Upper lobe of right lung (tissue), 1 donor: ENCODE results near the gene RGPD3. TPM values are rescaled to one million over a fixed set of nuclear protein-coding genes. Genes with fewer than 3 reads are reported as not detected.

Experiments used
- ATAC-seq: fragments of 200-7000 bp; cut with Tn5 transposase; one replicate; pipeline ENCODE4 v1.9.1; 2020; ENCODE audit warnings: mild to moderate bottlenecking, moderate library complexity
- DNase-seq: peaks from one replicate; pipeline ENCODE4 v3.0.0-alpha.2; 2020
- H3K27ac ChIP-seq: fragments of 200-600 bp; one replicate; pipeline ENCODE4 v1.8.0; 2022
- H3K27me3 ChIP-seq: fragments of 200-600 bp; one replicate; pipeline ENCODE4 v1.8.0; 2022; ENCODE audit warnings: mild to moderate bottlenecking
- H3K36me3 ChIP-seq: fragments of 200-600 bp; one replicate; pipeline ENCODE4 v1.8.0; 2022
- H3K4me1 ChIP-seq: fragments of 200-600 bp; one replicate; pipeline ENCODE4 v1.8.0; 2022
- H3K4me3 ChIP-seq: fragments of 200-600 bp; one replicate; pipeline ENCODE4 v1.8.0; 2022; ENCODE audit warnings: mild to moderate bottlenecking
- H3K9me3 ChIP-seq: fragments of 200-600 bp; one replicate; pipeline ENCODE4 v1.8.0; 2022
- intact Hi-C: fragments of 100-400 bp; cut with DNase I; formaldehyde crosslinking; loops from one replicate; pipeline ENCODE4 v1.11.0; 2022
- total RNA-seq: library from RNA; stranded (reverse); fragmentation: NEBNext Ultra II Directional; extraction: Animal tissue kit (Norgen Biotek cat#: 25700); gene quantifications from one replicate; pipeline ENCODE4 v1.2.1, GENCODE V29; 2021
- TF ChIP-seq, protein P1 (sequence below): fragments of 200-600 bp; IDR thresholded peaks from one replicate; pipeline ENCODE4 v1.8.0; 2022; ENCODE audit warnings: antibody characterized with exemption
- donor health status: DM: no; HTN: yes; CAD: no; lungs with severe emphysema.

RGPD3 gene
- total RNA-seq, 1 donor from 2014 or later = 0.12 TPM

- H3K4me3 ChIP-seq = no peak overlapping the region
- H3K36me3 ChIP-seq = no peaks in the 10 kb centered on the region
- no peaks in the 10 kb centered on the region for H3K9me3 ChIP-seq
- intact Hi-C loops = no loop called here
- no peaks in the 10 kb centered on the region for H3K27me3 ChIP-seq
- TF ChIP-seq, protein P1, sequence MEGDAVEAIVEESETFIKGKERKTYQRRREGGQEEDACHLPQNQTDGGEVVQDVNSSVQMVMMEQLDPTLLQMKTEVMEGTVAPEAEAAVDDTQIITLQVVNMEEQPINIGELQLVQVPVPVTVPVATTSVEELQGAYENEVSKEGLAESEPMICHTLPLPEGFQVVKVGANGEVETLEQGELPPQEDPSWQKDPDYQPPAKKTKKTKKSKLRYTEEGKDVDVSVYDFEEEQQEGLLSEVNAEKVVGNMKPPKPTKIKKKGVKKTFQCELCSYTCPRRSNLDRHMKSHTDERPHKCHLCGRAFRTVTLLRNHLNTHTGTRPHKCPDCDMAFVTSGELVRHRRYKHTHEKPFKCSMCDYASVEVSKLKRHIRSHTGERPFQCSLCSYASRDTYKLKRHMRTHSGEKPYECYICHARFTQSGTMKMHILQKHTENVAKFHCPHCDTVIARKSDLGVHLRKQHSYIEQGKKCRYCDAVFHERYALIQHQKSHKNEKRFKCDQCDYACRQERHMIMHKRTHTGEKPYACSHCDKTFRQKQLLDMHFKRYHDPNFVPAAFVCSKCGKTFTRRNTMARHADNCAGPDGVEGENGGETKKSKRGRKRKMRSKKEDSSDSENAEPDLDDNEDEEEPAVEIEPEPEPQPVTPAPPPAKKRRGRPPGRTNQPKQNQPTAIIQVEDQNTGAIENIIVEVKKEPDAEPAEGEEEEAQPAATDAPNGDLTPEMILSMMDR = no peak
- ATAC-seq = no peak
- no peaks in the 10 kb centered on the region for H3K4me1 ChIP-seq
- no peak for DNase-seq
- no peak overlapping the region for H3K27ac ChIP-seq
Observed at GRCh38 chr2:106341666-106342065, 126.5 kb downstream of the RGPD3 start.

Other genes with a start within 250 kb of the RGPD3 start
- gene CD8B2, start 19.0 kb upstream of the RGPD3 start, total RNA-seq = not detected